Measurements from ENCODE around the gene RDH8. TPM values are rescaled to one million over a fixed set of nuclear protein-coding genes. Genes with fewer than 3 reads are reported as not detected.

The RDH8 gene
- total and polyA plus RNA-seq, 2 of the 8 experiments (the other 6 are each of a cell fraction or from before 2014, with no cell fraction given), result 0.38 TPM; not detected in 1

DNA sequence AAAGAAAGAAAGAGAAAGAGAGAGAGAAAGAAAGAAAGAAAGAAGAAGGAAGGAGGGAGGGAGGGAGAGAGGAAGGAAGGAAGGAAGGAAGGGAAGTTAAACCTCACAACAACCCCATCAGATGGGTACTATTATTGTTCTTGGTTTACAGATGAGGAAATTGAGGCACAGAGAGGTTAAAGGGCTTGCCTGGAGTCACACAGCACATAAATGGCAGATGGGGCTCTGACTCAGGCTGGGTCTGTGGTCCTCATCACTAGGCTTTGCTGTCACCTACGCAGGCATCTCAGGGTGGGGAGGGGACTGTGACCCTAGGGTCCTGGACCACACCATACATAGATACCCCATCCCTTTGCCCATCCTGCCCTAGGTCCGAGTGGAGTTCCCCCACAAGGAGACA lies 36.3 kb downstream of the RDH8 start:
- no peaks in the 10 kb centered on the region for H3K4me1 ChIP-seq (replicated peaks in 1 of 4; ENCODE audit: control insufficient read depth in 3 of 4, insufficient read depth in 4 of 4, low read length in 3 of 4)
- H3K18ac ChIP-seq (ENCODE audit: extremely low read depth, low read length), result no peak overlapping the region
- 0 out of 2 replicates have a peak overlapping the region, but pooled peaks have one; percentile 51 for H4K8ac ChIP-seq (ENCODE audit: extremely low read depth, insufficient read depth, low read length)
- FAIRE-seq (no peak), DNase-seq (ENCODE audit: low read depth in 1 of 2, low spot score in 2 of 2) (no peak)
- H3K79me2 ChIP-seq (ENCODE audit: control insufficient read depth in 1 of 2, insufficient read depth in 2 of 2, low read length in 2 of 2), result no peaks in the 10 kb centered on the region
- H3K23me2 ChIP-seq (ENCODE audit: low read depth, low read length), result no peaks in the 10 kb centered on the region
- 32% methylated on average over 2 of the region's 2 CpGs; no CpG with 5 or more reads in 1 of the 2 experiments for WGBS, 2 experiments (ENCODE audit: extremely low coverage in 1 of 2, insufficient coverage in 1 of 2, insufficient read length in 1 of 2, insufficient replicate concordance in 2 of 2, low coverage in 1 of 2, low lambda C conversion rate in 2 of 2, missing lambda C conversion rate in 1 of 2)
- H2BK5ac ChIP-seq (ENCODE audit: low read depth, low read length), result no peak overlapping the region
- no peaks in the 10 kb centered on the region for H3K27me3 ChIP-seq (replicated peaks in 1 of 4; ENCODE audit: control insufficient read depth in 3 of 4, extremely low read depth in 1 of 4, insufficient read depth in 3 of 4, low read length in 3 of 4)
- no peak overlapping the region for H3K4me3 ChIP-seq (ENCODE audit: extremely low read depth in 1 of 4, insufficient read depth in 2 of 4, low read depth in 3 of 4, low read length in 4 of 4)
- H3K56ac ChIP-seq (replicated peaks; ENCODE audit: insufficient read length, low read depth, low read length), result no peak overlapping the region
- H2BK12ac ChIP-seq (ENCODE audit: low read depth, low read length), result no peak overlapping the region
- H2BK15ac ChIP-seq (ENCODE audit: low read length), result no peak overlapping the region
- ChIA-PET CTCF (ENCODE audit: partially characterized antibody) (no interaction called here), POLR2A (ENCODE audit: partially characterized antibody) (no interaction called here)
- H3K36me3 ChIP-seq (ENCODE audit: control insufficient read depth in 2 of 4, insufficient read depth in 4 of 4, low read length in 3 of 4), result no peaks in the 10 kb centered on the region
- H3K27ac ChIP-seq (ENCODE audit: low read depth, low read length), result no peak overlapping the region
- no peaks in the 10 kb centered on the region for H3K79me1 ChIP-seq (ENCODE audit: low read depth, low read length)
- no peaks in the 10 kb centered on the region for H4K20me1 ChIP-seq (replicated peaks in 1 of 2; ENCODE audit: control insufficient read depth in 1 of 2, insufficient read depth in 2 of 2, low read length in 2 of 2)
- H3K4ac ChIP-seq (replicated peaks; ENCODE audit: insufficient read length, low read depth, low read length), result no peak overlapping the region
- no peak overlapping the region for H4K5ac ChIP-seq (ENCODE audit: insufficient read length, low read depth, low read length)
- no peak overlapping the region for H3K9ac ChIP-seq (replicated peaks in 1 of 4; ENCODE audit: extremely low read depth in 1 of 4, low read depth in 3 of 4, low read length in 3 of 4)
- H2AK5ac ChIP-seq (ENCODE audit: low read depth, low read length), result 0 out of 2 replicates have a peak overlapping the region, but pooled peaks have one; percentile 13
- H2BK20ac ChIP-seq (ENCODE audit: low read length), result no peak overlapping the region
- H2AFZ ChIP-seq (ENCODE audit: low read length), result no peak overlapping the region
- no peak overlapping the region for H4K91ac ChIP-seq (replicated peaks; ENCODE audit: insufficient read length, low read length)
- H3K23ac ChIP-seq (ENCODE audit: insufficient read length), result no peak overlapping the region
- no peak overlapping the region for H2BK120ac ChIP-seq (replicated peaks; ENCODE audit: low read depth, low read length)
- peaks cover 12 to 24% of the 10 kb centered on the region in 2 experiments for H3K9me3 ChIP-seq (ENCODE audit: insufficient read depth in 2 of 2, low read depth in 1 of 2, low read length in 1 of 2)
- no peak overlapping the region for H3K14ac ChIP-seq (ENCODE audit: insufficient read length)
- H3K4me2 ChIP-seq (ENCODE audit: insufficient read depth in 1 of 2, low read depth in 2 of 2, low read length in 2 of 2), result no peak overlapping the region
- no peak for TF ChIP-seq TEAD4 (IDR thresholded peaks at IDR 0.05; ENCODE audit: low read depth, low read length)
- no peak for TF ChIP-seq POLR2A (IDR thresholded peaks at IDR 0.05; ENCODE audit: control extremely low read depth in 1 of 2, low read depth in 2 of 2, low read length in 2 of 2)
- TF ChIP-seq, protein P1, sequence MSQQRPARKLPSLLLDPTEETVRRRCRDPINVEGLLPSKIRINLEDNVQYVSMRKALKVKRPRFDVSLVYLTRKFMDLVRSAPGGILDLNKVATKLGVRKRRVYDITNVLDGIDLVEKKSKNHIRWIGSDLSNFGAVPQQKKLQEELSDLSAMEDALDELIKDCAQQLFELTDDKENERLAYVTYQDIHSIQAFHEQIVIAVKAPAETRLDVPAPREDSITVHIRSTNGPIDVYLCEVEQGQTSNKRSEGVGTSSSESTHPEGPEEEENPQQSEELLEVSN (IDR thresholded peaks at IDR 0.05), result no peak
- TF ChIP-seq POU5F1 (IDR thresholded peaks at IDR 0.05; ENCODE audit: low read depth, low read length), result no peak
- TF ChIP-seq TAF7 (optimal IDR thresholded peaks at IDR 0.05; ENCODE audit: borderline replicate concordance, low read depth, low read length), result no peak
- TF ChIP-seq CBX5 (IDR thresholded peaks at IDR 0.05; ENCODE audit: low read depth, low read length), result no peak
- TF ChIP-seq KDM1A (IDR thresholded peaks at IDR 0.05; ENCODE audit: borderline replicate concordance, low read length), result no peak
- no peak for TF ChIP-seq GABPA (IDR thresholded peaks at IDR 0.05; ENCODE audit: borderline replicate concordance, insufficient read depth, low read length)
- no peak for TF ChIP-seq SP1 (IDR thresholded peaks at IDR 0.05; ENCODE audit: low read depth, low read length)
- TF ChIP-seq, protein P2, sequence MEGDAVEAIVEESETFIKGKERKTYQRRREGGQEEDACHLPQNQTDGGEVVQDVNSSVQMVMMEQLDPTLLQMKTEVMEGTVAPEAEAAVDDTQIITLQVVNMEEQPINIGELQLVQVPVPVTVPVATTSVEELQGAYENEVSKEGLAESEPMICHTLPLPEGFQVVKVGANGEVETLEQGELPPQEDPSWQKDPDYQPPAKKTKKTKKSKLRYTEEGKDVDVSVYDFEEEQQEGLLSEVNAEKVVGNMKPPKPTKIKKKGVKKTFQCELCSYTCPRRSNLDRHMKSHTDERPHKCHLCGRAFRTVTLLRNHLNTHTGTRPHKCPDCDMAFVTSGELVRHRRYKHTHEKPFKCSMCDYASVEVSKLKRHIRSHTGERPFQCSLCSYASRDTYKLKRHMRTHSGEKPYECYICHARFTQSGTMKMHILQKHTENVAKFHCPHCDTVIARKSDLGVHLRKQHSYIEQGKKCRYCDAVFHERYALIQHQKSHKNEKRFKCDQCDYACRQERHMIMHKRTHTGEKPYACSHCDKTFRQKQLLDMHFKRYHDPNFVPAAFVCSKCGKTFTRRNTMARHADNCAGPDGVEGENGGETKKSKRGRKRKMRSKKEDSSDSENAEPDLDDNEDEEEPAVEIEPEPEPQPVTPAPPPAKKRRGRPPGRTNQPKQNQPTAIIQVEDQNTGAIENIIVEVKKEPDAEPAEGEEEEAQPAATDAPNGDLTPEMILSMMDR (IDR thresholded peaks at IDR 0.05; ENCODE audit: control extremely low read depth in 1 of 3, insufficient read depth in 1 of 3, low read depth in 1 of 3, low read length in 3 of 3), result no peak
- TF ChIP-seq CHD2 (IDR thresholded peaks at IDR 0.05; ENCODE audit: low read length), result no peak
- no peak for TF ChIP-seq RAD21 (IDR thresholded peaks at IDR 0.05 in 1 of 2, conservative IDR thresholded peaks at IDR 0.05 in 1 of 2; ENCODE audit: low read depth in 2 of 2, low read length in 2 of 2)

Data from H1 (cell line).